ENCODE measurements around the gene PARL. TPM values are rescaled to one million over a fixed set of nuclear protein-coding genes. Genes with fewer than 3 reads are reported as not detected.

The PARL gene
- total and polyA plus RNA-seq, 9 of the 15 experiments (the other 6 are each of a cell fraction or from before 2014, with no cell fraction given) = 39.5 to 82.4 (median 57.4) TPM

GRCh38 chr3:183884427-183885296 is at the start of gene PARL (continued):
- TF ChIP-seq TAF1 (IDR thresholded peaks at IDR 0.05; ENCODE audit: control insufficient read depth, extremely low read depth, insufficient read depth, low read length, severe bottlenecking) (peak; percentile 87), ZNF79 (CRISPR knock-in tag; IDR thresholded peaks at IDR 0.05; ENCODE audit: low read depth) (no peak), BRF2 (IDR thresholded peaks at IDR 0.05; ENCODE audit: borderline replicate concordance, insufficient read depth, insufficient read length) (no peak), ZFP1 (CRISPR knock-in tag; IDR thresholded peaks at IDR 0.05) (no peak), MAFF (IDR thresholded peaks at IDR 0.05; ENCODE audit: low read length) (no peak), ZNF57 (CRISPR knock-in tag; IDR thresholded peaks at IDR 0.05) (no peak), ZNF695 (CRISPR knock-in tag; IDR thresholded peaks at IDR 0.05) (no peak), BRD9 (IDR thresholded peaks at IDR 0.05; ENCODE audit: low read depth, partially characterized antibody) (no peak), SMAD1 (IDR thresholded peaks at IDR 0.05; ENCODE audit: low read depth, low read length, partially characterized antibody) (peak; percentile 80), FOXA1 (IDR thresholded peaks at IDR 0.05; ENCODE audit: borderline replicate concordance) (no peak), ZSCAN29 (IDR thresholded peaks at IDR 0.05) (no peak), E2F3 (CRISPR knock-in tag; IDR thresholded peaks at IDR 0.05) (no peak), U2AF1 (optimal IDR thresholded peaks at IDR 0.05; ENCODE audit: low read depth, low read length) (no peak), MNT (conservative IDR thresholded peaks at IDR 0.05) (peak; percentile 96 to 98), MTA3 (IDR thresholded peaks at IDR 0.05; ENCODE audit: borderline replicate concordance) (peak; percentile 92), ZNF197 (CRISPR knock-in tag; IDR thresholded peaks at IDR 0.05; ENCODE audit: low read depth) (0 out of 2 replicates have a peak, but pooled peaks have one; percentile 31), SOX6 (IDR thresholded peaks at IDR 0.05) (peak; percentile 61; the same call in 1 of the 2 replicates), SMAD2 (IDR thresholded peaks at IDR 0.05; ENCODE audit: low read depth, low read length) (no peak), ZBTB8A (IDR thresholded peaks at IDR 0.05; ENCODE audit: partially characterized antibody) (no peak), ERF (CRISPR knock-in tag; IDR thresholded peaks at IDR 0.05) (no peak), EHMT2 (IDR thresholded peaks at IDR 0.05) (peak; percentile 58; the same call in 1 of the 2 replicates), BMI1 (IDR thresholded peaks at IDR 0.05; ENCODE audit: low read length) (no peak), MCM2 (IDR thresholded peaks at IDR 0.05; ENCODE audit: low read depth) (no peak), EP400 (IDR thresholded peaks at IDR 0.05) (peak; percentile 96), ID3 (CRISPR knock-in tag; IDR thresholded peaks at IDR 0.05) (no peak), ID3 (tag; IDR thresholded peaks at IDR 0.05) (peak; percentile 79), TEAD1 (CRISPR knock-in tag; IDR thresholded peaks at IDR 0.05) (peak; percentile 74 to 80), NUFIP1 (IDR thresholded peaks at IDR 0.05; ENCODE audit: partially characterized antibody) (no peak)
